Measurements from ENCODE around the gene PLOD1. TPM values are rescaled to one million over a fixed set of nuclear protein-coding genes. Genes with fewer than 3 reads are reported as not detected.

PLOD1 gene
- 100 to 1,000 TPM; 294 to 438 (median 315) TPM for total RNA-seq (2021; fragmentation: NEBNext Ultra II Directional; extraction: Animal tissue kit (Norgen Biotek cat#: 25700))
- long read RNA-seq, transcript PLOD1-201 (19 exons, 2,940 nt): major isoform, 158 of 217 reads
- long read RNA-seq, partial matches to known transcripts: 45 of 217 reads
- long read RNA-seq, other reads (novel, unspliced or antisense): 13 of 217 reads

GRCh38 chr1:11934302-11935056, at the start of gene PLOD1:
TSS of gene PLOD1 (plus strand) at chr1:11934717. CDS start at chr1:11934780, 63 bp downstream.
- H3K9me3 Mint-ChIP-seq: no peaks in the 10 kb centered on the region
- TF ChIP-seq CTCF (IDR thresholded peaks at IDR 0.05): no peak
- peak within 1 kb of the TSS; percentile 91 for H3K4me3 Mint-ChIP-seq
- no peaks in the 10 kb centered on the region for H3K36me3 Mint-ChIP-seq (ENCODE audit: low read depth)
- peaks cover 43% of the 10 kb centered on the region for H3K4me1 Mint-ChIP-seq (ENCODE audit: low read depth)
- peak; percentile 78 for DNase-seq
- H3K27ac Mint-ChIP-seq: peak within 1 kb of the TSS; percentile 78
- H3K27me3 Mint-ChIP-seq (ENCODE audit: insufficient read depth): no peaks in the 10 kb centered on the region

GRCh38 chr1:11885916-11886315, 48.6 kb upstream of the PLOD1 start:
- H3K4me1 Mint-ChIP-seq (ENCODE audit: low read depth): no peaks in the 10 kb centered on the region
- no peak for TF ChIP-seq CTCF (IDR thresholded peaks at IDR 0.05)
- no peak overlapping the region for H3K27ac Mint-ChIP-seq

GRCh38 chr1:11886986-11887665, 47.4 kb upstream of the PLOD1 start:
- Mint-ChIP-seq H3K27ac (no peak overlapping the region), H3K36me3 (ENCODE audit: low read depth) (no peaks in the 10 kb centered on the region), H3K4me3 (no peak overlapping the region), H3K9me3 (0 out of 2 replicates have a peak, but pooled peaks cover under 1% of the 10 kb centered on the region), H3K4me1 (ENCODE audit: low read depth) (no peaks in the 10 kb centered on the region), H3K27me3 (ENCODE audit: insufficient read depth) (peaks cover 43% of the 10 kb centered on the region)
- no peak for TF ChIP-seq CTCF (IDR thresholded peaks at IDR 0.05)
- no peak for DNase-seq

More at GRCh38 chr1:11885916-11886315, 48.6 kb upstream of the PLOD1 start:
- DNase-seq: no peak
- Mint-ChIP-seq H3K4me3 (no peak overlapping the region), H3K9me3 (0 out of 2 replicates have a peak, but pooled peaks cover 3% of the 10 kb centered on the region), H3K27me3 (ENCODE audit: insufficient read depth) (peaks cover 47% of the 10 kb centered on the region), H3K36me3 (ENCODE audit: low read depth) (no peaks in the 10 kb centered on the region)

DNA sequence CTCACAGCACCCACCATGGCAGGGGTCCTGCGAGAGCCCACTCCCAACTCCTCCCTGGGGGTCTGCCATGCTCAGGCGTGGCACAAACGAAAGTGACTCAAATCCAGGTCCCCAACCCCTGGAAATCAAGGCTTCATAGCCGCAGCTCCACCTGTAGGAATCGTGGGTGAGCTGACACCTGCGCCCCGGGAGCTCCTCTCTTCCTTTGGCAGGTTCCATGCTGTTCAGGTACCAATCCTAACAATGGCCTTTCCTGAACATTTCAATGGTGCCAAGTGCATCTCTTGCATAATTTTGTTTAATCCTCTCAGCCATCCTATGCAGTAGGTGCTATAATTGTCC, 46.9 kb upstream of the PLOD1 start:
- Mint-ChIP-seq H3K27me3 (ENCODE audit: insufficient read depth) (peaks cover 42% of the 10 kb centered on the region), H3K9me3 (no peaks in the 10 kb centered on the region), H3K4me3 (no peak overlapping the region), H3K27ac (no peak overlapping the region), H3K4me1 (ENCODE audit: low read depth) (no peaks in the 10 kb centered on the region), H3K36me3 (ENCODE audit: low read depth) (no peaks in the 10 kb centered on the region)
- DNase-seq: no peak
- TF ChIP-seq CTCF (IDR thresholded peaks at IDR 0.05): no peak

DNA sequence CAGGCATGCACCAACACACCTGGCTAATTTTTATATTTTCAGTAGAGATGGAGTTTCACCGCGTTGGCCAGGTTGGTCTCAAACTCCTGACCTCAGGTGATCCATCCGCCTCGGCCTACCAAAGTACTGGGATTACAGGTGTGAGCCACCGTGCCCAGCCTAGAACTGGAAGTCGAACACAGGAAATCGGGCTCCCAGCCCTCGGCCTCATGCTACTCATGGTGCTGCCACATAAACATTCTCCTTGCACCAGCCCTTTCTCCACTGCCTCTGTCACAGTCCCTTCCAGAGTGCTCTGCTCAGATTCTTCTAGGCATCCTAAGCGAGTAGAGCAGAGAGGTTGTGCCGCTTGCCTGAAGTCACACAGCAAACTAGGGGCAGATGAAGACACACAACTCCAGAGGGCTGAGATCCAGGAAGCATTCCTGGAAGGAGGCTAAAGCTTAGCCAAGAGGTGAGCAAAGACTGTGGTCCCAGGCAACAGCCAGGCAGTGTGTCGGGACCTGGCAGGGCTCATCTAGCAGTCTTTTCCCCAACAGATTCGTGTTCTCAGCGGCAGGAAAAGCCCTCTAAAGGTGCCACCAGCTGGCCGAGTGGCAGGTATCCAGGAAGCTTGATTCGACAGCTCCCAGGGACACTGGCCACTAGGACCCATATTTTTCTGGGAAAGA, 46.2 kb upstream of the PLOD1 start:
- Mint-ChIP-seq H3K27ac (no peak overlapping the region), H3K36me3 (ENCODE audit: low read depth) (no peaks in the 10 kb centered on the region), H3K4me3 (no peak overlapping the region), H3K4me1 (ENCODE audit: low read depth) (no peaks in the 10 kb centered on the region), H3K9me3 (no peaks in the 10 kb centered on the region), H3K27me3 (ENCODE audit: insufficient read depth) (peaks cover 34% of the 10 kb centered on the region)
- no peak for DNase-seq
- TF ChIP-seq CTCF (IDR thresholded peaks at IDR 0.05): no peak
